GM18868 (cell line): ENCODE results near the gene ERFL.

Source experiments
- ATAC-seq: cut with Tn5 transposase; IDR thresholded peaks from one replicate; pipeline ENCODE4 v1.9.1; 2021; ENCODE audit warnings: mild to moderate bottlenecking, moderate library complexity; ENCODE audit not compliant: unreplicated experiment

The ERFL gene

DNA sequence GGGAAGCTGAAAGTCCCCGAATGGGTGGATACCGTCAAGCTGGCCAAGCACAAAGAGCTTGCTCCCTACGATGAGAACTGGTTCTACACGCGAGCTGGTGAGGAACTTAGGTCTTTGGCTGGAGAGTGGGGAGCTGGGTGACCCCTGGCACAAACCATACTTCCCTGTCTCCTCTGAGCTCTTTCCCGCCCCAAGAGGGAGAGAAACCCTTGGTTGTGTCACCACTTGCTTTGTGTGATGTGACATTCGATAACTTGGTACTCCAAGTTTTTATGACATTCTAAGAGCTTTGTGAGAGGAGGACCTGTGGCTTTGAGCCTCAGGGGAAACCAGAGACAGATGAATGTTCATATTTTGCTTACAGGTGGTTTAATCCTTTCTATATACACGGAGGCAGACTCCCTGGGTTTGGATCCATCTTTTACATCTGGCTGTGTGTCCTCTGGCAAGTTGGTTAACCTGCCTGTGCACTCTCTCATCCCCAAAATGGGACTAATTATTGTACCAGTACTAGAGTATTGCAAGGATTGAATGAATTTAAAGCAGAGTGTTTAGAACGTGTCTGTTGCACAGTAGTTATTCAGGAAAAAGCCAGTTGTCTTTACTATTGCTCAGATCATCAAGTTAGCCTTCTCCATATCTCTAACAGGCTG, 67.0 kb downstream of the ERFL start:
- ATAC-seq = no peak

- ATAC-seq = no peak
These were observed 67.7 kb downstream of the ERFL start for GRCh38 chr19:41860419-41861115.

- ATAC-seq = peak; percentile 77
These were observed 68.4 kb downstream of the ERFL start, which contains the start of gene RPS19 for GRCh38 chr19:41859618-41860418. TSS of gene RPS19 (plus strand) at chr19:41860255. CDS start at chr19:41860775, 520 bp downstream.

- ATAC-seq = no peak
These were observed 69.0 kb downstream of the ERFL start for GRCh38 chr19:41859213-41859617.
